HG02610 (cell line): ENCODE measurements around the gene RBM34.
"Not testable (repeated sequence)": the region's sequence is repeated elsewhere in the genome, so short reads cannot be mapped to it uniquely, and the experiment has no call there.

Experiments used
- ATAC-seq: cut with Tn5 transposase; IDR thresholded peaks from one replicate; pipeline ENCODE4 v1.9.1; 2021; ENCODE audit warnings: mild to moderate bottlenecking, moderate library complexity; ENCODE audit not compliant: unreplicated experiment

Gene RBM34

DNA sequence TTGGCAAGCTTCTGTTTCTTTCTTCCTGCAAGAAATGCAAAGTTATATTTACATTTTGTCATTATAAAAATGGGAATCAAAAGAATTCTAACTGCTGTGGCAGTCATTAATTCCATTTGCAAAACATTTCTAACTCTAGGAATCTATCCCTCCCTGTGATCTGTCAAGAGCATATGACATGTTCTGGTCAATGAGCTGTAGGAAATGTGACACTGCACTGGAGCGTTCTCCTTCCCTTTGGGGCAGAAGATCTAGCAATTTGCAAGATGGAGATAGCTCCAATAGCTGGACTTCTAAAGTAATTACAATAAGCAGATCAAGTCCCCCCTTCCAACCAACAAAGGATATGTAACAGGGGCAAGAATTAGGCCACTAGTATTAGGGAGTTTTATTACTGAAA lies 38.7 kb downstream of the RBM34 start:
- ATAC-seq, result no peak

GRCh38 chr1:235113183-235113917 lies 47.7 kb downstream of the RBM34 start:
- ATAC-seq, result no peak

DNA sequence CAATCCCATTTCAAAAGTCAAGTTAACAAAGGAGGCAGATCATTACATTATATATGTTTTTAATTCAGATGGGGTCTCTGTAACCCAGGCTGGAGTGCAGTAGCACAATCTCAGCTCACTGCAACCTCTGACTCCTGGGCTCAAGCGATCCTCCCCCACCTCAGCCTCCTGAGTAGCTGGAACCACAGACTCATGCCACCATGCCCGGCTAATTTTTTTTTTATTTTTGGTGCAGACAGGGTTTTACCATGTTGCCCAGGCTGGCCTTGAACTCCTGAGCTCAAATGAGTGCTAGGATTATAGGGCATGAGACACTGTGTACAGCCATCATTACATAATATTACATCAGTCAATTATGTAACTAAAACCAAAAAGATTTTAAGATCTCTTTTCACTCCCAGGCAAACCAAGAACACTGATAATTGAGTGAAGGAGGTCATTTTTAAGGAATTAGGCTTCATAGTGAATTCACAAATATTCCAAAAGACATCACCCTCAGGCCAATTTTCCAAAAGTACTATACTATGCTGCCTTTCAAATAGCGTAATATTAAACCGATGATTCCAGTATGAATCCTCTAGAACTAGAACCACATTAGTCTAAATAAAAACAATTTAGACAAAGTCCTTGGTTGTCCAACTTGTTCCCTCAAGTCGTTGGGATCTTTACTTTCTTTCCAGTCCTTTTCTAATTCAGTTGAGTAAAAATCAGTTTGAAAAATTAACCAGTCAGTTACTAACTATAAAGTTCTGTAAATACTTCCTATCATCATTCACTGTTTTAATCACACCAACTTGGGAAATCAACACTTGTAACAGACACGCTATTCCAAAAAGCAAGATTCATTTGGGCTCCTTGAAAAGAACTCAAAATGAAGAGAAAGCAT lies 48.5 kb downstream of the RBM34 start:
- no peak for ATAC-seq

DNA sequence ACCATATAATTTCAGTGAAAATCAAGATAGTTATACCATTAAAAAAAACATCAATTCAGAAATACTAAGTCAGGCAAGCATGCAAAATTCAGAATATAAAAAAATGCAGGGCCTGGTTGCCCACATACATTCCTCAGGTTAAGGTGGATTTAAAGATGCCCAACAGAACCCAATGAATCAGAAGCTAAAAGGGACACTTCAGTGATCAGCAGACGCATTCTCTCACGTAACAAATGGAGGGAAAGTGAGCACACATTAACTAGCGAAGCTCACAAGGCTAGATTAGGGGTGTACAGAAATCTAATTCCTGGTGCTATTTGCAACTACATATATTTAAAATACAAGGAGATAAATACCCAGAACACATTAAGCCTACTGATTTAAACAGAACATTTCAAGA lies 49.9 kb downstream of the RBM34 start:
- ATAC-seq, result no peak

DNA sequence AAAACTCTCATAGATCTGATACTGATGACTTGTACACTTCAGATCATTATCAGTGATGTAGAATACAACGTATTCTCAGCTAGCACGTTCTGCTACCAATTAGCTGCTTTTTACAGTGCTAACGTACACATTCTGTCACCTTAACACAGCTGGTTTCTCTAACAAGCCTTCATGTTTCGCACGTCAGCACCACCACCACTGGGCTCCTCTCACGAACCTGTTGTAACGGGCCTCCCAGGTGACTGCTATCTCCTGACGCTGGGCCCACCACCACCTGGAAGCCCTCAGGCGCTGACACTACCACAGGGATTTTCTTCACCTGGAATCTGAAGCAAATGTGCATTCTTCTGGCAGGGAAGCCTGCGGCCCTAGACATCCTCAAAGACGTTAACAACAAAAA lies 52.2 kb downstream of the RBM34 start:
- ATAC-seq, result no peak

DNA sequence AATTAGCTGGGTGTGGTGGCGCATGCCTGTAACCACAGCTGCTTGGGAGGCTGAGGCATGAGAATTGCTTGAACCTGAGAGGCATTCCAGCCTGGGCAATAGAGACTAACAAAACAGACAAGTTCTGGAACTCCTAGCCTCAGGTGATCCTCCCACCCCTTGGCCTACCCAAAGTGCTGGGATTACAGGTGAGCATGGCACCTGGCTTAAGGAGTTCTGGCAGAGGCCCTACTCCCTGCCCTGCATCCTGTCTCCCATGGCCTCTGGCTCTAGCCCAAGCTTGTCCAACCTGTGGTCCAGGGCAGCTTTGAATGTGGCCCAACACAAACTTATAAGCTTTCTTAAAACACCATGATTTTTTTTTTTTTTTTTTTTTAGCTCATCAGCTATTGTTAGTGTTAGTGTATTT lies 52.9 kb downstream of the RBM34 start:
- ATAC-seq, result no peak

GRCh38 chr1:235107368-235108184 lies 53.5 kb downstream of the RBM34 start:
- no peak for ATAC-seq

GRCh38 chr1:235106457-235106856 lies 54.6 kb downstream of the RBM34 start:
- no peak for ATAC-seq

- ATAC-seq, result peak; percentile 85
These were observed 55.7 kb downstream of the RBM34 start for GRCh38 chr1:235105051-235106043.

DNA sequence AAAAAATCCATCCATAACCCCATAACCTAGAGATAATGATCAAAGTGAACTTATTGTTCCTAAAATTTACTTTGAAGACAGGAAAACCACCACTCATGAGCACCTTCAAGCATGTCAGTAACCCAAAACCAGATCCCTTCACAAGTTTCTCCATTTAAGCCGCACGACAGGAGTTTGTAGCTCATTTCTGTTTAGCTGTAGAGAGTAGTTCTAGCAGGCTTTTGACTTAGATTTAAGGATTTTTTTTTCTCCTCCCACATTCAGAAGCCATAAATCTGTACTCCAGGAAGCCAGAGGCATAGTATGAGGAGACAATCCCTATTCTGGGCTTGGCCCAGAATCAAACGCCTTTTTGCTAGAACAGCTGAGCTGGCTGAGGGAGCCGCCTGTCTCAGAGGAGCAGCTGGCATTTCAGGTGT lies 58.0 kb downstream of the RBM34 start:
- no peak for ATAC-seq

DNA sequence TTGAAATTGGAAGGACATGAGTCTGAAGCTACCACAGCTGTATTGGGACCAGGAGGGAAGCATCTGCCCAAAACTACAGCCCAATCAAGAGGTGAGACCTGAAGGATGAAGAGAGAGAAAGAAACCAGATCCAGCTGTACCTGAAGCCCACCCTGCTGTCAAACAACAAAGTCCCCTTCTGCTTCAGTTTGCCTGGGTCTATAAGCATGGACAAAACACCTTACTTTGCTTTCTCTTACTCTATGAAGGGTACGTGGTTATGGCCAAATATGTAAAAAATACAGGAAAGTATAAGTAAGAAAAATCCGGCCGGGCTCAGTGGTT lies 58.8 kb downstream of the RBM34 start:
- ATAC-seq, result no peak

GRCh38 chr1:235101558-235102258 lies 59.3 kb downstream of the RBM34 start:
- no peak for ATAC-seq

GRCh38 chr1:235100194-235100772 lies 60.8 kb downstream of the RBM34 start:
- no peak for ATAC-seq

DNA sequence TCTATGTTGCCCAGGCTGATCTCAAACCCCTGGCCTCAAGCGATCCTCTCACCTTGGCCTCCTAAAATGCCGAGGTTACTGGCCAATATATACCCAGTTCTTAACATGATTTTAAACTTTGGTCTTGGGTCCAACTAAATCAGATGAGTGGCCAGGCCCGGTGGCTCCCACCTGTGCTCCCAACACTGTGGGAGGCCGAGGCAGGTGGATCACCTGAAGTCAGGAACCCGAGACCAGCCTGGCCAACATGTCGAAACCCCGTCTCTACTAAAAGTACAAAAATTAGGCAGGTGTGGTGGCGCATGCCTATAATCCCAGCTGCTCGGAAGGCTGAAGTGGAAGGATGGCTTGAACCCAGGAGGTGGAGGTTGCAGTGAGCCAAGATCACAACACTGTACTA lies 62.1 kb downstream of the RBM34 start:
- ATAC-seq, result no peak

DNA sequence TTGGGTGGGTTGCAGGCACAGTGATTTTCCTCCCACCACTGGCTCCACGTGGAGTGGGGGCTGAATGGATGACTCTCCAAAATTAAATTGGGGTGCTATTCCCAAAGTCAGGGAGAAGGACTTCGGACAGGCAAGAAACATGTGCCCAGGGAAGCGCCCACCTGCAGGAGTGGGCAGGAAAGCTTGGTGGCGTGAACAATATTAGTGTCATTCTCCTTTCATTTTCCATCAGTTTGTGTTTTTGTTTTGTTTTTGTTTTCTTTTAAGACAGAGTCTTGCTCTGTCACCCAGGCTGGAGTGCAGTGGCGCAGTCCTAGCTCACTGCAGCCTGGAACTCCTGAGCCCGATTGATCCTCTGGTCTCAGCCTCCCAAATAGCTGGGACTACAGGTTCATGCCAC lies 62.5 kb downstream of the RBM34 start:
- ATAC-seq, result no peak

DNA sequence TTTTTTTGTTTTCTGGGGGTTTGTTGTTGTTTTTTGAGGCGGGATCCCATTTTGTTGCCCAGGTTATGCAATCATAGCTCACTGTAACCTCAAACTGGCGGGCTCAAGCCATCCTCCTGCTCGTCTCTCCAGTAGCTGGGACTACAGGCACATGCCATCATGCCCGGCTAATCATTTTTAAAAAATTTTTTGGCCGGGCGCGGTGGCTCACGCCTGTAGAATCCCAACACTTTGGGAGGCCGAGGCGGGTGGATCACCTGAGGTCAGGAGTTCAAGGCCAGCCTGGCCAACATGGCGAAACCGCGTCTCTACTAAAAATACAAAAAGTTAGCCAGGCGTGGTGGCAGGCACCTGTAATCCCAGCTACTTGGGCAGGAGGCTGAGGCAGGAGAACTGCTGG lies 63.5 kb downstream of the RBM34 start:
- not testable (repeated sequence) for ATAC-seq

- no peak for ATAC-seq
These were observed 65.0 kb downstream of the RBM34 start for GRCh38 chr1:235095938-235096562.

- peak; percentile 63 for ATAC-seq
These were observed 67.1 kb downstream of the RBM34 start for GRCh38 chr1:235093696-235094592.
